ENCODE data around the gene TPH1.
A peak's percentile ranks its signal among the peaks of the same experiment; 100 is the strongest.
"Not testable (repeated sequence)": the region's sequence is repeated elsewhere in the genome, so short reads cannot be mapped to it uniquely, and the experiment has no call there.

The TPH1 gene

GRCh38 chr11:18019650-18020049 lies 26.4 kb downstream of the TPH1 start:
- DNase-seq (ENCODE audit: low spot score), result no peak

DNA sequence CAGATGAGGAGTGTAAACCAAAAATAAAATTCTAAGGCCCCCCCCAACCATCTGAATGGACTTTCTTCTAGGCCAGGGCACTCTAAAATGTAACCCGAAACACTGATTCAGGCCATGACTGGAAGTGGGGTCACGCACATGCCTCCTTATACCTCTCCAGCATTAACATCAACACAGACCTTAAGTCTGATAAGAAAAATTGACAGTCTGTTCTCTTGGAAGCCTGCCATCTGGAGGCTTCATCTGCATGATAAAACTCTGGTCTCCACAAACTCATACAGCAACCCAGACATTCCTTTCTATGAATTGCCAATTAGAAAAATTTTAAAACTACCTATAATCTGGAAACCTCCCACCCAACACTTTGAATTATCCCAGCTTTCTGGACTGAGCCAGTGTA lies 29.3 kb downstream of the TPH1 start:
- DNase-seq (ENCODE audit: low spot score), result no peak

- DNase-seq (ENCODE audit: low spot score), result no peak
These were observed 31.2 kb downstream of the TPH1 start for GRCh38 chr11:18014876-18015275.

GRCh38 chr11:18013790-18014507 lies 32.1 kb downstream of the TPH1 start:
- no peak for DNase-seq (ENCODE audit: low spot score)

GRCh38 chr11:18012906-18013781 lies 32.9 kb downstream of the TPH1 start, which contains the start of gene SERGEF:
SERGEF (minus strand) TSS chr11:18013047; CDS start chr11:18013010, 37 bp downstream.
- DNase-seq (ENCODE audit: low spot score), result peak; percentile 96

- DNase-seq (ENCODE audit: low spot score), result peak; percentile 31
These were observed 33.8 kb downstream of the TPH1 start for GRCh38 chr11:18012122-18012905.

- no peak for DNase-seq (ENCODE audit: low spot score)
These were observed 34.4 kb downstream of the TPH1 start for GRCh38 chr11:18011633-18012032.

DNA sequence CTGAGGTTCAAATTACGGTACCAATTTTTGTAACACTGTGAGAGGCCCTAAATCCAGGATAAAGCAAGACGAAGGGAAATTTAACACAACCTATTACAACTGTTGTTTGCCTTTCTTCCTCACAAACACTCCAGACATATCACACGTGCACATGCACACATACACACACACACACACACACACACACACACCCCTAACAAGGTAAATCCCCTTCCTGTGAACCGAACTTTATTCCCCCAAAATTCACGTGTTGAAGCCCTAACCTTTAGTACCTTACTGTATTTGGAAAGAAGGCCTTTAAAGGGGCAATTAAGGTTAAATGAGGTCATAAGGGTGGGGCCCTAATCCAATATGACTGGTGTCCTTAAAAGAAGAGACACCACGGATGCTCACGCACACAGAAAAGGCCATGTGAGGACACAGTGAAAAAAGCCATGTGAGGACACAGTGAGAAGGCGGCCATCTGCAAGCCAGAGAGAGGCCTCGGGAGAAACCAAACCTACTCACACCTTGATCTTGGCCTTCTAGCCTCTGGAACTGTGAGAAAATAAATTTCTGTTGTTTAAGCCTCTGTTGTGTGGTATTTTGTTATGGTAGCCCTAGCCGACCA lies 35.0 kb downstream of the TPH1 start:
- no peak for DNase-seq (ENCODE audit: low spot score)

- DNase-seq (ENCODE audit: low spot score), result no peak
These were observed 35.9 kb downstream of the TPH1 start for GRCh38 chr11:18010121-18010670.

- DNase-seq (ENCODE audit: low spot score), result no peak
These were observed 40.5 kb downstream of the TPH1 start for GRCh38 chr11:18005376-18006129.

DNA sequence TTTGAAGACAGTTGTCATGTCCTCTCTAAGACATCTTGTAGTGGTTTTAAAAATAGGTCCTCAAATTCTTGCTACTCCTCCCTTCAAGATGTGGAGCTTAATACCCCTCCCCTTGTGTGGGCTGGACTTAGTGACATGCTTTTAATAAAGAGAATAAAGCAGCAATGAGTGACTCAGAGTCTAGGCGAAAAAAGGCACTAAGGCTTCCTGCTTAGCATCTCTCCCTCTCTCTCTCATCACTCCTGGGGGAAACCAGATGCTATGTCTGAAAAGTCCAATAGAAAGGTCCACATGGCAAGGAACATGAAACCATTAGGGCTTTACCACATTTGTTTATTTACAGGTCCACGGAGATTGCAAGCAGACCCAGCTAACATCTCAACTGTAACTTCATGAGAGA lies 44.9 kb downstream of the TPH1 start:
- DNase-seq (ENCODE audit: low spot score), result no peak

- no peak for DNase-seq (ENCODE audit: low spot score)
These were observed 45.3 kb downstream of the TPH1 start for GRCh38 chr11:18000760-18001159.

GRCh38 chr11:18000128-18000527 lies 45.9 kb downstream of the TPH1 start:
- not testable (repeated sequence) for DNase-seq (ENCODE audit: low spot score)
